HL-60 (cell line): ENCODE measurements around the gene TNFSF11.

Experiments
- DNase-seq, 2 experiments: peaks; one replicate each; pipeline ENCODE4 v3.0.0-alpha.2; 2010 to 2020; ENCODE audit warnings: low read depth in 1 of 2, low spot score in 1 of 2
- H3K27ac ChIP-seq: fragments of 250-450 bp; sonication (Bioruptor Pico); replicated peaks from 2 replicates; pipeline ENCODE4 v1.5.1; 2020; ENCODE audit warnings: mild to moderate bottlenecking, moderate library complexity
- H3K27me3 ChIP-seq: fragments of 250-450 bp; sonication (Bioruptor Pico); 2 replicates; pipeline ENCODE4 v1.5.1; 2021; ENCODE audit warnings: mild to moderate bottlenecking, moderate library complexity; ENCODE audit not compliant: insufficient read depth, poor library complexity, severe bottlenecking
- H3K4me3 ChIP-seq: replicated peaks from 2 replicates; pipeline ENCODE4 v1.5.1; 2011; ENCODE audit warnings: mild to moderate bottlenecking, control low read depth, low read length; ENCODE audit not compliant: insufficient read depth
- CTCF ChIP-seq: IDR thresholded peaks from one replicate; pipeline ENCODE4 v1.5.1; 2011; ENCODE audit warnings: low read length, control low read depth, inconsistent platforms; ENCODE audit not compliant: insufficient read depth
- GABPA ChIP-seq: IDR thresholded peaks from 2 replicates; pipeline ENCODE4 v1.6.1; 2012; ENCODE audit warnings: low read depth
- POLR2AphosphoS5 ChIP-seq: IDR thresholded peaks from 2 replicates; pipeline ENCODE4 v1.6.1; 2012; ENCODE audit warnings: low read depth
- REST ChIP-seq: IDR thresholded peaks from 2 replicates; pipeline ENCODE4 v1.6.1; 2012; ENCODE audit warnings: low read depth; ENCODE audit not compliant: insufficient replicate concordance
- SPI1 ChIP-seq: IDR thresholded peaks from 2 replicates; pipeline ENCODE4 v1.6.1; 2012; ENCODE audit warnings: low read depth, mild to moderate bottlenecking, borderline replicate concordance

TNFSF11 gene

GRCh38 chr13:42644841-42645240 lies 70.9 kb downstream of the TNFSF11 start:
- TF ChIP-seq POLR2AphosphoS5 (no peak), CTCF (no peak), SPI1 (no peak), GABPA (no peak), REST (no peak)
- Histone ChIP-seq H3K4me3 (no peak overlapping the region), H3K27me3 (peaks cover 2% of the 10 kb centered on the region), H3K27ac (no peak overlapping the region)
- no peak for DNase-seq

- peaks cover 2% of the 10 kb centered on the region for H3K27me3 ChIP-seq
- no peak overlapping the region for H3K4me3 ChIP-seq
- H3K27ac ChIP-seq, result no peak overlapping the region
- DNase-seq, result no peak
- no peak for TF ChIP-seq REST
- TF ChIP-seq GABPA, result no peak
- no peak for TF ChIP-seq SPI1
- no peak for TF ChIP-seq CTCF
- TF ChIP-seq POLR2AphosphoS5, result no peak
These were observed 71.8 kb downstream of the TNFSF11 start for GRCh38 chr13:42645717-42646116.

- Histone ChIP-seq H3K27me3 (peaks cover 2% of the 10 kb centered on the region), H3K4me3 (no peak overlapping the region), H3K27ac (no peak overlapping the region)
- TF ChIP-seq POLR2AphosphoS5 (no peak), CTCF (no peak), SPI1 (no peak), GABPA (no peak), REST (no peak)
- DNase-seq, result no peak
These were observed 75.2 kb downstream of the TNFSF11 start for GRCh38 chr13:42649141-42649540.
